Measurements from ENCODE around the gene UBE2I.

The UBE2I gene

GRCh38 chr16:1314399-1315068 is 5.1 kb downstream of the UBE2I start:
- no peaks in the 10 kb centered on the region for H3K4me1 ChIP-seq (ENCODE audit: insufficient read depth, low read length, poor library complexity, severe bottlenecking)
- no peak overlapping the region for H3K4me2 ChIP-seq (ENCODE audit: low read depth, low read length, poor library complexity, severe bottlenecking)
- H3F3A ChIP-seq (ENCODE audit: low read depth), result no peaks in the 10 kb centered on the region
- H3K27me3 ChIP-seq (ENCODE audit: insufficient read depth, low read length, poor library complexity, severe bottlenecking), result no peaks in the 10 kb centered on the region
- no peak overlapping the region for H2AFZ ChIP-seq (ENCODE audit: low read length)
- H3K36me3 ChIP-seq (ENCODE audit: insufficient read depth, low read length), result peaks cover 35% of the 10 kb centered on the region; the same call in 1 of the 2 replicates
- no peaks in the 10 kb centered on the region for H3K9me2 ChIP-seq (replicated peaks; ENCODE audit: low read depth, low read length)
- no peak overlapping the region for H3K4me3 ChIP-seq (ENCODE audit: low read length, poor library complexity, severe bottlenecking)
- H4K20me1 ChIP-seq (ENCODE audit: insufficient read depth, low read length, poor library complexity, severe bottlenecking), result peaks cover 52% of the 10 kb centered on the region
- H3K9ac ChIP-seq (ENCODE audit: low read depth, low read length, poor library complexity, severe bottlenecking), result no peak overlapping the region
- TF ChIP-seq, protein P1, sequence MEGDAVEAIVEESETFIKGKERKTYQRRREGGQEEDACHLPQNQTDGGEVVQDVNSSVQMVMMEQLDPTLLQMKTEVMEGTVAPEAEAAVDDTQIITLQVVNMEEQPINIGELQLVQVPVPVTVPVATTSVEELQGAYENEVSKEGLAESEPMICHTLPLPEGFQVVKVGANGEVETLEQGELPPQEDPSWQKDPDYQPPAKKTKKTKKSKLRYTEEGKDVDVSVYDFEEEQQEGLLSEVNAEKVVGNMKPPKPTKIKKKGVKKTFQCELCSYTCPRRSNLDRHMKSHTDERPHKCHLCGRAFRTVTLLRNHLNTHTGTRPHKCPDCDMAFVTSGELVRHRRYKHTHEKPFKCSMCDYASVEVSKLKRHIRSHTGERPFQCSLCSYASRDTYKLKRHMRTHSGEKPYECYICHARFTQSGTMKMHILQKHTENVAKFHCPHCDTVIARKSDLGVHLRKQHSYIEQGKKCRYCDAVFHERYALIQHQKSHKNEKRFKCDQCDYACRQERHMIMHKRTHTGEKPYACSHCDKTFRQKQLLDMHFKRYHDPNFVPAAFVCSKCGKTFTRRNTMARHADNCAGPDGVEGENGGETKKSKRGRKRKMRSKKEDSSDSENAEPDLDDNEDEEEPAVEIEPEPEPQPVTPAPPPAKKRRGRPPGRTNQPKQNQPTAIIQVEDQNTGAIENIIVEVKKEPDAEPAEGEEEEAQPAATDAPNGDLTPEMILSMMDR (conservative IDR thresholded peaks at IDR 0.05; ENCODE audit: low read length), result no peak
- no peak for TF ChIP-seq EZH2phosphoT487 (IDR thresholded peaks at IDR 0.05; ENCODE audit: borderline replicate concordance)
- H3K9me3 ChIP-seq (ENCODE audit: insufficient read depth, low read depth, low read length), result no peaks in the 10 kb centered on the region
- H3K79me2 ChIP-seq (ENCODE audit: insufficient read depth, low read length), result peaks cover 55% of the 10 kb centered on the region

DNA sequence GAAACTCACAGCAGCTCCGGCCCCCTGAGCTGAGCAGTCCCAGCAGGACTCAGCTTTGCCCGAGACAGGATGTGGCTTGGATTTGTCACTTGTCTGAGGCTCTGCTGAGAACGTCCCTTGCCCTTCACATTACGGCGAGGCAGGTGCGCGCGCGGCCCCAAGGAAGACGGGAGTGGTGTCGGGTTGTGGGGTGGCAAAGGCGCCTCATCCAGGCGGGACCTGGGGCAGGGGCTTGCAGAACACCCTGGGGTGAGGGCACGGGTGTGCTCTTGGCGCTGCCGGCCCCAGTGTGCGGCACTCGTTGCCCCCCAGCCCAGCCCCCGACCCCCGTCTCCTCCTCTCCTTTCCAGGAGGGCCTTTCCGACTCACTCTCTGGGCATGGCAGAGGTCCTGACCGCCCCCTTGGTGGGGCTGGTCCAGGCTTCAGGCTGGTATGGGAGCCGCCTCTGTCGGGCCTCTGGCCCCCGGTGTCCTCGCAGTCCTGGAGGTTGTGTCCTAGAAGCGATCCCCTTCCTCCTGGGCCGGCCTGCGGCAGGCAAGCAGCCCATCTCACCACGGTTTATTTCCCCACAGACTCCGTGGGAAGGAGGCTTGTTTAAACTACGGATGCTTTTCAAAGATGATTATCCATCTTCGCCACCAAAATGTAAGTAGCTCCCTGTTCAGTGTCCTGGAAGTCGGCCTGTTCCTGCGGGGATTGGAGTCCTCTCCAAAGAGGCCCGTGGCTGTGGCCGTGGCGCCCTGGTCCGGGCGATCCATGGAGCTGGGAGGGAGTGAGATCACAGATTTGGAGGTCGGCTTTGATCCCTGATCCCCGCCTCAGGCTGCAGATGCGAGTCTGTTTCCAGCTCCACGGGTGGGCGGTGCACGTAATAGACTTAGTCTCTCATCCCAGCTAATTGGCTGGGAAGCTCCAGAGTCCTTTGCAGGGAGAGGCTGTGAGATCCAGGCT is 5.9 kb downstream of the UBE2I start:
- no peaks in the 10 kb centered on the region for H3K9me2 ChIP-seq (replicated peaks; ENCODE audit: low read depth, low read length)
- no peaks in the 10 kb centered on the region for H3K9me3 ChIP-seq (ENCODE audit: insufficient read depth, low read depth, low read length)
- H3F3A ChIP-seq (ENCODE audit: low read depth), result no peaks in the 10 kb centered on the region
- no peak overlapping the region for H3K4me3 ChIP-seq (ENCODE audit: low read length, poor library complexity, severe bottlenecking)
- H3K4me2 ChIP-seq (ENCODE audit: low read depth, low read length, poor library complexity, severe bottlenecking), result no peak overlapping the region
- no peak for TF ChIP-seq EZH2phosphoT487 (IDR thresholded peaks at IDR 0.05; ENCODE audit: borderline replicate concordance)
- TF ChIP-seq, protein P1 (conservative IDR thresholded peaks at IDR 0.05; ENCODE audit: low read length), result no peak
- peaks cover 49% of the 10 kb centered on the region for H3K79me2 ChIP-seq (ENCODE audit: insufficient read depth, low read length)
- peaks cover 48% of the 10 kb centered on the region for H4K20me1 ChIP-seq (ENCODE audit: insufficient read depth, low read length, poor library complexity, severe bottlenecking)
- H3K27me3 ChIP-seq (ENCODE audit: insufficient read depth, low read length, poor library complexity, severe bottlenecking), result no peaks in the 10 kb centered on the region
- H3K9ac ChIP-seq (ENCODE audit: low read depth, low read length, poor library complexity, severe bottlenecking), result no peak overlapping the region
- H2AFZ ChIP-seq (ENCODE audit: low read length), result no peak overlapping the region
- H3K4me1 ChIP-seq (ENCODE audit: insufficient read depth, low read length, poor library complexity, severe bottlenecking), result no peaks in the 10 kb centered on the region
- H3K36me3 ChIP-seq (ENCODE audit: insufficient read depth, low read length), result peaks cover 43% of the 10 kb centered on the region; the same call in 1 of the 2 replicates

DNA sequence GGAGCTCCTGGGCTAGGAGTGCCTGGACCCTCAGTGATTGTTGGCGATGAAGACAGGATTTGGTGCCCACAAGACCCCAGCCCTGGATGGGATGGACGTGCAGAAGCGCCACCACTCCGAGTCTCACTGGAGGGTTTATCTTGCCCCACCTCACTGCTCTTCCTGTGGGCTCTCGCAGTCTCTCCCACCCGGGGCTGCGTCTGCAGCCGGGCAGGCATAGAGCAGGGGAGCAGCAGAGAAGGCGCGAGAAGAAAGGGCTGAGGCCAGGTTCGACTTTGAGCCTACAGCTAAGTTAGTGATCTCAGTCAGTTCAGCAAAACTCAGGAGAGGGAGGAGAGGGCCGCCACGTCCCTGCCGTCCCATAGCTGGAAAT is 6.6 kb downstream of the UBE2I start:
- H4K20me1 ChIP-seq (ENCODE audit: insufficient read depth, low read length, poor library complexity, severe bottlenecking), result peaks cover 42% of the 10 kb centered on the region
- no peaks in the 10 kb centered on the region for H3K9me3 ChIP-seq (ENCODE audit: insufficient read depth, low read depth, low read length)
- no peak overlapping the region for H3K4me3 ChIP-seq (ENCODE audit: low read length, poor library complexity, severe bottlenecking)
- no peak overlapping the region for H3K4me2 ChIP-seq (ENCODE audit: low read depth, low read length, poor library complexity, severe bottlenecking)
- H3K27me3 ChIP-seq (ENCODE audit: insufficient read depth, low read length, poor library complexity, severe bottlenecking), result no peaks in the 10 kb centered on the region
- H3F3A ChIP-seq (ENCODE audit: low read depth), result no peaks in the 10 kb centered on the region
- no peaks in the 10 kb centered on the region for H3K9me2 ChIP-seq (replicated peaks; ENCODE audit: low read depth, low read length)
- no peak for TF ChIP-seq EZH2phosphoT487 (IDR thresholded peaks at IDR 0.05; ENCODE audit: borderline replicate concordance)
- TF ChIP-seq, protein P1 (conservative IDR thresholded peaks at IDR 0.05; ENCODE audit: low read length), result no peak
- no peak overlapping the region for H3K9ac ChIP-seq (ENCODE audit: low read depth, low read length, poor library complexity, severe bottlenecking)
- peaks cover 43% of the 10 kb centered on the region for H3K79me2 ChIP-seq (ENCODE audit: insufficient read depth, low read length)
- peaks cover 45% of the 10 kb centered on the region; the same call in 1 of the 2 replicates for H3K36me3 ChIP-seq (ENCODE audit: insufficient read depth, low read length)
- H3K4me1 ChIP-seq (ENCODE audit: insufficient read depth, low read length, poor library complexity, severe bottlenecking), result no peaks in the 10 kb centered on the region
- H2AFZ ChIP-seq (ENCODE audit: low read length), result no peak overlapping the region
